ENCODE data around the gene SNRPA. TPM values are rescaled to one million over a fixed set of nuclear protein-coding genes. Genes with fewer than 3 reads are reported as not detected.
A peak's percentile ranks its signal among the peaks of the same experiment; 100 is the strongest.

SNRPA gene
- total and polyA plus RNA-seq, 7 donors = 19.2 to 76.1 (median 52.3) TPM

- Histone ChIP-seq H3K27me3 (no peaks in the 10 kb centered on the region), H3K4me1 (peaks cover 0 to 9% (median 9%) of the 10 kb centered on the region in 4 donors), H3K27ac (no peak overlapping the region), H3K9me3 (no peaks in the 10 kb centered on the region), H3K4me3 (no peak overlapping the region), H3K36me3 (peaks cover 6 to 83% (median 37%) of the 10 kb centered on the region in 4 donors)
- no peak for DNase-seq
- intact Hi-C loops (cut with DNase I) = loop anchor here (10.0 kb wide), 2 partner anchors 265 to 1305 kb away; partner anchors contain the start of genes SERTAD3 and ZFP36
- TF ChIP-seq POLR2A (IDR thresholded peaks at IDR 0.05) (no peak), POLR2AphosphoS5 (IDR thresholded peaks at IDR 0.05) (no peak), EP300 (IDR thresholded peaks at IDR 0.05) (no peak)
- TF ChIP-seq, protein P1, sequence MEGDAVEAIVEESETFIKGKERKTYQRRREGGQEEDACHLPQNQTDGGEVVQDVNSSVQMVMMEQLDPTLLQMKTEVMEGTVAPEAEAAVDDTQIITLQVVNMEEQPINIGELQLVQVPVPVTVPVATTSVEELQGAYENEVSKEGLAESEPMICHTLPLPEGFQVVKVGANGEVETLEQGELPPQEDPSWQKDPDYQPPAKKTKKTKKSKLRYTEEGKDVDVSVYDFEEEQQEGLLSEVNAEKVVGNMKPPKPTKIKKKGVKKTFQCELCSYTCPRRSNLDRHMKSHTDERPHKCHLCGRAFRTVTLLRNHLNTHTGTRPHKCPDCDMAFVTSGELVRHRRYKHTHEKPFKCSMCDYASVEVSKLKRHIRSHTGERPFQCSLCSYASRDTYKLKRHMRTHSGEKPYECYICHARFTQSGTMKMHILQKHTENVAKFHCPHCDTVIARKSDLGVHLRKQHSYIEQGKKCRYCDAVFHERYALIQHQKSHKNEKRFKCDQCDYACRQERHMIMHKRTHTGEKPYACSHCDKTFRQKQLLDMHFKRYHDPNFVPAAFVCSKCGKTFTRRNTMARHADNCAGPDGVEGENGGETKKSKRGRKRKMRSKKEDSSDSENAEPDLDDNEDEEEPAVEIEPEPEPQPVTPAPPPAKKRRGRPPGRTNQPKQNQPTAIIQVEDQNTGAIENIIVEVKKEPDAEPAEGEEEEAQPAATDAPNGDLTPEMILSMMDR (IDR thresholded peaks at IDR 0.05) = no peak
- WGBS, 2 donors = 94 to 95% methylated on average over 5 of the region's 5 CpGs
Observed at GRCh38 chr19:40709817-40710216, 41.2 kb upstream of the SNRPA start.

DNA sequence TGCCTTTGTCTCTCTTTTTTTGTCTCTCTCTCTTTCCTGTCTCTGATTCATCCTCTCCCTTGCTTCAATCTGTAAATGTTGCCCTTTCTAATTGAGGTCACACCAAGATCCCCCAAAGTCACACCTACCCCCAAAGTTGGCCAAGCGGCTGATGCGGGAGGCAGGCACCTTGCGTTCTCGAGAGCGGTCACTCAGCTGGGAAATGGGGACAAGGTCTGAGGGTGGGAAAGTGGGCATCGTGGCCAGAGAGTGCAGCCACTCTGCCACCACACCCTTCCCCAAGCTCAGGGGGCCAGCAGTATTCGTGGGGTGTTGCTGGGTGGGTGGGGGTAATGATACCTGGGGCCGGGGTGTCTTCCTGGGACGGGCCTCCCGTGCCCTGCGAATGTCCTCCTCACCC is 37.1 kb upstream of the SNRPA start:
- H3K4me1 ChIP-seq = peaks cover 0 to 40% (median 28%) of the 10 kb centered on the region in 4 donors
- intact Hi-C loops (cut with DNase I) = loop anchor here (1.0 to 10.0 kb wide), 3 partner anchors 24 to 1309 kb away; partner anchors contain the start of genes NUMBL, SERTAD3 and ZFP36
- peak overlapping the region in 2 of 4 donors; percentile 74 to 92 for H3K4me3 ChIP-seq
- TF ChIP-seq POLR2A (IDR thresholded peaks at IDR 0.05) (no peak), EP300 (IDR thresholded peaks at IDR 0.05) (no peak), POLR2AphosphoS5 (IDR thresholded peaks at IDR 0.05) (no peak)
- TF ChIP-seq, protein P1 (IDR thresholded peaks at IDR 0.05) = no peak
- DNase-seq = no peak
- peak overlapping the region; percentile 95 to 99 (median 98) for H3K27ac ChIP-seq
- 82 to 88% methylated on average over 11 of the region's 11 CpGs for WGBS, 2 donors
- no peaks in the 10 kb centered on the region for H3K9me3 ChIP-seq
- H3K36me3 ChIP-seq = peaks cover 0 to 42% (median 15%) of the 10 kb centered on the region in 4 donors
- no peaks in the 10 kb centered on the region for H3K27me3 ChIP-seq

- Histone ChIP-seq H3K27ac (peak overlapping the region; percentile 95 to 99 (median 98)), H3K9me3 (no peaks in the 10 kb centered on the region), H3K27me3 (no peaks in the 10 kb centered on the region), H3K36me3 (peaks cover 0 to 35% (median 11%) of the 10 kb centered on the region in 4 donors), H3K4me1 (peaks cover 0 to 48% (median 35%) of the 10 kb centered on the region in 4 donors), H3K4me3 (peak overlapping the region; percentile 39 to 92 (median 76))
- intact Hi-C loops (cut with DNase I) = loop anchor here (1.0 to 10.0 kb wide), 3 partner anchors 24 to 1310 kb away; partner anchors contain the start of genes NUMBL, SERTAD3 and ZFP36
- DNase-seq = peak; percentile 97
- 2 to 5% methylated on average over 31 of the region's 31 CpGs for WGBS, 2 donors
- TF ChIP-seq EP300 (IDR thresholded peaks at IDR 0.05) (no peak), POLR2AphosphoS5 (IDR thresholded peaks at IDR 0.05) (peak in 1 of 4 donors; percentile 21)
Observed at GRCh38 chr19:40714441-40715299, 36.3 kb upstream of the SNRPA start.

GRCh38 chr19:40716031-40716481 is 34.9 kb upstream of the SNRPA start:
- peak overlapping the region; percentile 74 to 92 (median 82) for H3K4me3 ChIP-seq
- DNase-seq = no peak
- peaks cover 0 to 62% (median 49%) of the 10 kb centered on the region in 4 donors for H3K4me1 ChIP-seq

More at GRCh38 chr19:40716031-40716481, 34.9 kb upstream of the SNRPA start:
- Histone ChIP-seq H3K36me3 (peaks cover 0 to 21% (median 3%) of the 10 kb centered on the region in 4 donors), H3K27ac (peak overlapping the region; percentile 95 to 99 (median 98)), H3K9me3 (no peaks in the 10 kb centered on the region), H3K27me3 (no peaks in the 10 kb centered on the region)
- no peak for TF ChIP-seq POLR2A (IDR thresholded peaks at IDR 0.05)
- TF ChIP-seq, protein P1 (IDR thresholded peaks at IDR 0.05) = no peak
- TF ChIP-seq POLR2AphosphoS5 (IDR thresholded peaks at IDR 0.05) = no peak
- no peak for TF ChIP-seq EP300 (IDR thresholded peaks at IDR 0.05)
- intact Hi-C loops (cut with DNase I) = loop anchor here (2.0 to 10.0 kb wide), 3 partner anchors 83 to 1311 kb away; partner anchors contain the start of genes EGLN2, SERTAD3 and ZFP36
- 2 to 5% methylated on average over 8 of the region's 8 CpGs for WGBS, 2 donors
